GM21447 (cell line): ENCODE results near the gene MAGI2.

Experiments
- ATAC-seq: cut with Tn5 transposase; IDR thresholded peaks from one replicate; pipeline ENCODE4 v1.9.1; 2021; ENCODE audit not compliant: unreplicated experiment

MAGI2 gene

DNA sequence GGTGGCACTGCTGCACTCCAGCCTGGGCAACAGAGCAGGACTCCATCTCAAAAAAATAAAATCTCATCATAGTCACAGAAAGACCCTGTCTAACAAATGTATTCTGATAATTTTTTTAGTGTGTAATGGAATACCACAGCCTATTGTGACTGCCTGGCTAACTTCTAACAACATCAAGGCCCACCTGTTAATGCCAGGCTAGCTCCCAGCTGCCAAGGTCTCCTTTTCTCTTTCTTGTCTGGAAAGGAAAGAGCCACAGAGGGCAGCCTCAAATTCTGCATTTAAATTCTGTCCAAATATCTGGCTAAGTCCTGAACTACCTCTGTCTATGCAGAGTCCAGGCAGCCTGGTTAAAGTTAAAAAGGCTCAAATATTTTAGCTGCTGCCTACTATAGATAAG lies 700.9 kb downstream of the MAGI2 start:
- ATAC-seq = no peak

DNA sequence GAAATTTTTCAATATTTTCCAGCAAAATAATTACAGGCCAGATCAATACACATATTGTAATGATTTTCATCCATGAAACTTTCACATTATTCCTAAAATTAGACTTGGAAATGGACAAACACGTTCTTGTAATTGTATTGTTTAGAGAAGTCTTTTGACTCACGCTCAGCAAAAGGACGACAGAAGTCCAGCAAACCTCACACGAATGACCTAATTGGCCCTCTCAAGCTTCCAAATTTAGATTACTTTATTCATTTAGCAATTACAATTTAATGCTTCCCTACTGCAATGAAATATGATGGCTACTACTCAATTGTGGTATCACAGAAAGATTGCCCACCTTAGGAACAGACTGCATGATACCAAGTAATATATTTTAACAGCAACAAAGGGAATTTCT lies 702.2 kb downstream of the MAGI2 start:
- no peak for ATAC-seq

DNA sequence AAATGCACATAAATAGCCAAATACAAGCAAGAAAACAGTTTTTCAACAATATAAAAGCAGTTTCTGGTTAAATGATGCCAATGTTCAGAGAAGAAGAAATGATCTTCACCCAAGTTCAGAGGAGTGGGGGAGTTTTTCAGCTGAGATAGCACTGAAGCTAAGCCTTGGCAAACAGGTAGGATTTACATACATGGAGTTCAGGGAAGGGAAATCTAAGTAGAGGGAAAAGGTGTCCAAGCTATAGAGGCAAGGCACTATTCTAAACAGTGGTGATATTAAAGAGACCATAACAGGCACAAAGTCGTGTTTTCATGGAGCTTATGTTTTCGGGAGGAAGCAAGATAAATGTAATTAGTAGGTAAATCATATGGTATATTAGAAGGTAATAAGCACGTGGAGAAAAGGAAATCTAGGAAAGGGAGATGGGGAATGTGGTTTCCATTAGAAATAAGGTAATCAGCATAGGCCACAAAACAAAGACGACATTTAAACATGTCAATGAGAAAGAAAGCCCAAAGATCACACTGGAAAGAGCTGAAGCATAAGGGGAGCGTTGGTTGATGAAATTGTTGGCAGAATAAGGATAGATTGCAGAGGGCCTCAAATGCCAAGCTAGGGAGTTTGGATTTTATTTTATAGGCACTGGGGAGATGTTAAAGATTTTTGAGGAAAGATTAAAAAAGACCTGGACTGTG lies 704.3 kb downstream of the MAGI2 start:
- ATAC-seq = no peak

DNA sequence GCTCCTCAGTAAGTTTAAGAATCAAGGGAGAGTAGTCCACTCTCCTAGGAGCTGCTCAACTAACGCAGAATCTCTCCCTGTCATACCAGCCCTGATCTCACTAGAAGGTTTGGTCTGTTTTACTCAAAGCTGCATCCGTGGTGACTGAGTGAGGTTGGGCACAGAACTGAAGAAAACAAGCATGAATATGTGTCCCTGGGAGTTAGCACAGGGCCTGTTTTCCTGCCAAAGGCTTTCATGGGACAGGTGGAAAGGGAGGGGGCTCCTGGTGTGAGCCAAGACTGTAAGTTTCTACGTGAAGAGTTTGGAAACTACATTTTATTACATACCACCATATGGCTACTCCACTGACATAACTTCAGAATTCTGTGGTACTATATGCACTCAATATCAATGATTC lies 705.9 kb downstream of the MAGI2 start:
- ATAC-seq = no peak

DNA sequence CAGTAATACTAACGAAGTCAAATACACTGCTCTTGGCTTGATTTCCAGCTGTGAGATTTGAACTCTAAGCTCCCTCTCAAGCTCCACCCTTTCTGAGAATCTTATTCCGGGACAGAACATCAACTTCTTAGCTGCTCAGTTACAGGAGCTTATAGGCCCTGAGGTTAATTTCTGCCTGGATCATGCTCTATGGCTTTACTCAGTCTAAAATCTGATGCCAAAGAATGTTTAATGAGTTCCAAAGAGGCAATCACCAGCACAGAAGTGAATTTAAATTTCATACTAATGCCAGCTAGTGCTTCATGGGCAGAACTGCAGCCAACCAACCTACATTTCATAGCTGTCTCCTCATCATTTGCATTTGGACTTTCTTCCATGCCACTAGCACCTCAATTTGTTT lies 707.2 kb downstream of the MAGI2 start:
- no peak for ATAC-seq

DNA sequence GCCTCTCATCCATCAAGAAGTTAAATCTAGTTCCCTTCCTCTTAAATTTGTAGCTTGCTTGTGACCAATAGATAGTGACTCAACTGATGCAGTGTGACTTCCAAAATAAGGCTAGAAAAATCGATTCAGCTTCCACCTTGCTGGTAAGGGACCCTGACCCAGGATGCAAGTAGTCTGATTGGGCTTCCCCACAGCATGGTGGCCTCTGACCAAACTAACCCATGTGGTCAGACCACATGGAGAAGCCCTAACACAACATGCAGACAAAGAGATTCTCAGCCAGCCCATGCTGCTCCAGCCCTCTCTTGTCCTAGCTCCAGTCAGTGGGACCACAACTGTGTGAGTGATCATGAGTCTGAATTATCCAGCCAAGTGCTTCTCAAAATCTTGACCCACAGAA lies 710.8 kb downstream of the MAGI2 start:
- no peak for ATAC-seq

DNA sequence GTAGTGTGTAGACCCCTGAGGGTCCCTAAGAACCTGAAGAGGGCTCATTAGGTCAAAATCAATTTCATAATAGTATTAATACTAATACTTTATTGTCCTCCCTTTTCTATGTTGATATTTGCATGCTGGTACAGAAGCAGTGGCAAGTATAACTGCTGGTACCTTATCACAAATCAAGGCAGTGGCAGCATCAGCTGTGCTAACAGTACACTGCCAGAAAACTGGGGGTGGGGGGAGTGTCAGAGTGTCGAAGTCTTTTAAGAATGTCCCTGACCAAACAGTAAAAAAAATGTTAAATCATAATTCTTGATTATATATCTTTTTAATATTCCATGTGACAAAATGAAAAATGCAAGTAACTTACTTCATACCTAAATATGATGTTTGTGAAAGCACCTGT lies 716.9 kb downstream of the MAGI2 start:
- ATAC-seq = no peak

DNA sequence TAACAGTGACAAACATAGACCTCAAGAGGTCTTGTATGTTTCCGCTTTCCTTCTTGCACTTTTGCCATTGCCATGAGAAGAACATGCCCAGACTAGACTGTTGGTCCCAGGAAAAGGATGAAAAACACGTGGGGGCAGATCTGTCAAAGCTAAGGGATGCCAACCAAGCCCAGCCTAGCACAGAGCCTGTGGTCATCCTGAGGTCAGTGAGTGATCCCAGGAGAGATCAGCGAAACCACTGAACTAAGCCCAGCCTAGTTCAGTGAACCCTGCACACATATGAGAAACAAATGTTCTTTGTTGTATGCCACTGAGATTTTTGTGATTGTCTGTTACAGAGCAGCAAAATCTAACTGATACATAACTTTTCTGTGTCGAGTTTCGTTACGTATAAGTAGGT lies 718.8 kb downstream of the MAGI2 start:
- ATAC-seq = no peak

DNA sequence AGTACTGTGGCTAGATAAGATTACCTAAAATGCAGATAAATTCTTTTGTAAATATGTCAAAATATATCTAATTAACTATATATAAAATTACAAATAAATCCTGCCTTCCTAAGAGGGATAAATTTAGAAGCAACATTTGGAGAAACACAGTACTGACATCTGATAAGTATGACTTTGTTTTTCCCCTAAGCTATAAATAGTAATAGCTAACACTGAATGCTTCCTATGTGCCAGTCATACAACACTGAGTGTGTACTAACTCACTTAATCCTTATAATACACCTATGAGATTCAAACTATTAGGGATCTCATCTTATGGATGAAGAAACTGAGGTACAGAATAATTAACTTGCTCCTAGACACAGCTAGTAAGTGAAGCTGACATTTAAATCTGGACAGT lies 733.4 kb downstream of the MAGI2 start:
- no peak for ATAC-seq

DNA sequence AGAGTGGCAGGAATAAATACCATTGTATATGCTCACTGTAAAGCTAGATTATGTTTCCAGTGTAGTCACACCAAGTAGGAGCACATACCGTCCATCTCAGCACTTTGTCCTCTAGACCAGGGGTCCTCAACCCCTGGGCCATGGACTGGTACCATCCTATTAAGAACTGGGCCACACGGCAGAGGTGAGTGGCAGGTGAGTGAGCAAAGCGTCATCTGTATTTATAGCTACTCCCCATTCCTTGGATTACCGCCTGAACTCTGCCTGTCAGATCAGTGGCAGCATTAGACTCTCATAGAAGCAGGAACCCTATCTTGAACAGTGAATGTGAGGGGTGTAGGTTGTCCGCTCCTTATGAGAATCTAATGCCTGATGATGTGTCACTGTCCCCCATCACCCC lies 735.3 kb downstream of the MAGI2 start:
- ATAC-seq = no peak

DNA sequence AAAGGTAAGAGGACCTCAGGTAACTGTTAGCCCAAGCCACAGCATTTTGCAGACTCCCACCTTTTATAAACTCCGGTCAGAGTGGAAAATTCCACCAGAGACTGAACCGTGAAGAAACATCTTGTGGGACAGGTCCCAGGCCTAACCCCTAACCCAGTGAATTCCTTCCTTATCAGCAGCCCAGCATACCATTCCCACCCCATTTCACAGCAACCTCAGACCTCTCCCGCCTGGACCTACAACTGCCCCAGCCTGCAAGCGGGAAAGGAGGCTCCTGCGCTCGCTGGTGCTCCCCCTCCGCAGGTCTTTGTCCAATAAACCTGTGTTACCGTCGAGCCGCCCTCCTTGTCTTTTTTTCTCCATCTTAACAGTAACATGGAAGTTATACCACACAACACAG lies 736.6 kb downstream of the MAGI2 start:
- ATAC-seq = no peak

DNA sequence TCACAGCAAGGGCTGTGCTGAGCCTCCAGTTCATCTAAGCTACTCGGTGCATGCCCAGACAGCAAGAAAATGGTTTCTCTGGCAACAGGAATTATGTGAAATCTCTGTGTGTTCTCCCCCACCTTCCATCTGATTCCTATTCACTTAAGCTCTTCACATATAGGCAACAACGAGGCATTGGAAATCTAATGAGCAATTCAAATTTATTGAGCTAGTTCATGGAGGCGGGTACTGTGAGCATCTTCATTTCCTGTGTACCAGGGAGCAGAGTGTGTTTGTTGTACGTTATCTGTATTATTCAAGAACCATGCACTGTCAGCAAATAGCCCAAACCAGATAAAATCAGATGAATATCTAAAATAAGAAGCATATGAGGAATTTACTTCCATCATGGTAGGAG lies 739.1 kb downstream of the MAGI2 start:
- no peak for ATAC-seq

DNA sequence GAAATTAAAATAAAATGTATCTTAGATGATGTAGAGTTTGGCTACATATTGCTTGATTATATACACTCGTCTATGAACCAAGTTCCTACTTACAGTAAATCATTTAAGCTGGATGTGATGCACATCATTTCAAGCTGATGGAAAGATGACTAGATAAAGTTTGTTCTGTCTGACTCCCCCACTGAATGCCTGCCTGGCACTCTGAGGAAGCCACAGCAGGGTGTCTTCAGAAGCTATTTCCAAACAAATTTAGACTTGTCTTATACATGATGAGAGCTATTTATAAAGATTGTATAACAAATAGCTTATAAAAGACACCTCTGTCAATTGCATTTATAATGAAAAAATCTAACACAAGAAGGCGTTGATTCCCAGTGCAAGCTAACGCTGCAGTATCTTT lies 741.4 kb downstream of the MAGI2 start:
- ATAC-seq = no peak

DNA sequence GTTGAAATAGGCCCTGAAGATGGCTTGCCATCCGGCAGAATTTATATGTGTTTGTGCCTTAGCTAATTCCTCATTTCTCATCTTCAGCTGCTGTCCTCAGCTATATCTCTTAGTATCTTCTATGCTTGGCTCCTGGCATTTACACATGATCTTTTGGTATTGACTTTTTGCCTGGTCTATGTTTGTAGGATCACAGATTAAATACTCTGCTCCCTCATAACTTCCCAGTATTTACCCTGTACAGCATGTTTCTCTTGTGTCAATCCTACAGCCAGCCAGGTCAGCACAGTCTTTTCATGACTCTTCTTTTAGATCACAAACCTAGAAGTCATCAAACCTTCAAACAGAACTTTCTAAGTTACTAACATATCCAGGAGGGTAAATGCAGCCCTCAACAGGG lies 743.8 kb downstream of the MAGI2 start:
- ATAC-seq = no peak

DNA sequence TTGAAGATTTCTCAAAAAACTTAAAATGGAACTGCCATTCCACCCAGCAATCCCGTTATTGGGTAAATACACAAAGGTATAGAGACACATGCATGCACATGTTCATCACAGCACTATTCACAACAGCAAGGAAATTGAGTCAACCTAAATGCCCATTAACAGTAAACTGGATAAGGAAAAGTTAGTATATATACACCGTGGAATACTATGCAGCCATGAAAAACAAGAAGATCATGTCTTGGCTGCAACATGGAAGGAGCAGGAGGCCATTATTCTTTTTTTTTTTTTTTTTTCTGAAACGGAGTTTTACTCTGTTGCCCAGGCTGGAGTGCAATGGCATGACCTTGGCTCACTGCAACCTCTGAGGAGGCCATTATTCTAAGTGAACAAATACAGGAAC lies 749.0 kb downstream of the MAGI2 start:
- no peak for ATAC-seq

DNA sequence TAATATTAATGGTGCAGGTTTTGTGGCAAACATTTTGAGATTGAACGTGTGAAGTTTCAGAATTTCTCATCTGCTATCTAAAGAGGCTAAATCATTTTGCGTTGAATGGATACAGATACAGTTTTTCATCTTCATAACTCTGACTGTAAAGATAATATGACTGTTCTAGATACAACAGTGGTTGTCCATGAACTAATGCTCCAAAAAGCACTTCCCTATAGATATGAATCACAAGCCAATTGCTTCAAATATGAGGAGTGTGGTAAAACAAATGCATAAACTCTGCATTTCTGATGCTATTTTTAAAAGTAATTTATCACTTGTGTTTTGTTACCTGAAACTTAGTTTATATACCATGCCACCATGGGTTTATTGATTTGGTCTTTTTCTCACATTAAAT lies 750.1 kb downstream of the MAGI2 start:
- ATAC-seq = no peak

DNA sequence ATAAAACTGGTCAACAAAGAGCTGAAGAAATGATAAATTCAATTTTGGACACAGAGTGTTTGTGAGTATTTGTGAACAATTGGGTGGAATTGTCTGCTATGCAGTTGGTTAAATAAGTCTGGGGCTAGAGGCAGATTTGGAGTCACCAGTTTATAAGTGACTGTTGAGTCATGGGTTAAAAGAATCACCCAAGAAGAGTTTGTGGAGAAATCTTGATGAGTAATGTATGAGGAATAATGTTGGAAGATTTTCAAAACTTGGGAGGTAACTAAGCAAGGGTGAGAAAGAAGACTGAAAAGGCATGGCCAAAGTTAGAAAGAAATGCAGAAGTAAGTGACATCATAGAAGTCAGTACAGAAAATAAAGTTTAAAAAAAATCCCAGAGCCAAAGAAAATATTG lies 750.7 kb downstream of the MAGI2 start:
- no peak for ATAC-seq

DNA sequence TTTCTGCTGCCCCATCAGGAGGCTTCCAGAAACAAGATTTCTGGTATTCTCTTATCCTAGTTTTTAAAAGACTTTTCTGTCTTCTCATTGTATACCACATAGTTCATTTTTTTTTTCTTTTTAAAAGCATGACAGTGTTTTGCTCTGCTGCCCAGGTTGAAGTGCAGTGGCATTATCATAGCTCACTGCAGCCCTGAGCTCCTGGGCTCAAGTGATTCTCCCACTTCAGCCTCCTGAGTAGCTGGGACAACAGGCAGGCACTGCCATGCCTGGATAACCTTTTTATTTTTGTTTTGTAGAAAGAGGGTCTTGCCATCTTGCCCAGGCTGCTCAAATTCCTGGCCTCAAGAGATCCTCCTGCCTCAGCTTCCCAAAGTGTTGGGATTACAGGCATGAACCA lies 757.6 kb downstream of the MAGI2 start:
- ATAC-seq = no peak

DNA sequence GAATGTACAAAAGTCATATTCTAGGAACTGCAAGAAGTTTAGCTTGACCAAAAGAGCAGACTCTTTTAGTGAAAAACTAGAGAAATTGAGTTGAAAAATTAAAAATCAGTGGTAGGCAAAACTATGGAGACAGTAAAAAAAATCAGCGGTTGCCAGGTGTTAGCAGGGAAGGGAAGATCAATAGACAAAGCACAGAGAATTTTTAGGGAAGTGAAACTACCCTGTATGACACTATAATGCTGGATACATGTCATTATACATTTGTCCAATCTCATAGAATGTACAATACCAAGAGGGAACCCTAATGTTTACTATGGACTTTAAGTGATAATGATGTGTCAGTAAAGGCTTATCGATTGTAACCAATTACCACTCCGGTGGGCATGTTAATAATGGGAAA lies 761.9 kb downstream of the MAGI2 start:
- no peak for ATAC-seq

DNA sequence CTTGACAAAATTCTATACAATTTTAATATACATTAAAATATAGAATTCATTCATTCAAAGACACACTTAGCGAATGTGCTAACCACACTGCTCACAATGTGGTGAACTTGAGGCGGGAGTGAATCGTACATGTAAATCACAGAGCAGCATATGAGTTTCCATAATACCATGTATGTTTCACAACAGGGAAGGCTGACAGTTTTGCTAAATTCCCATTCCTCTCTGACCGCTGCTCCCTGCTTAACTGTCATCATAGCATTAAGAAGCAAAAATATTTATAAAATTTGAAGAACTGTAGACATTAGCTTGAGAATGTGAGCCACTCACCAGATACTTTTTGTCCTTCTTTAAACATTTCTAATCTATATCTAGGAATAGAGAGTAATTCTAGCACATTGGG lies 763.3 kb downstream of the MAGI2 start:
- ATAC-seq = no peak

DNA sequence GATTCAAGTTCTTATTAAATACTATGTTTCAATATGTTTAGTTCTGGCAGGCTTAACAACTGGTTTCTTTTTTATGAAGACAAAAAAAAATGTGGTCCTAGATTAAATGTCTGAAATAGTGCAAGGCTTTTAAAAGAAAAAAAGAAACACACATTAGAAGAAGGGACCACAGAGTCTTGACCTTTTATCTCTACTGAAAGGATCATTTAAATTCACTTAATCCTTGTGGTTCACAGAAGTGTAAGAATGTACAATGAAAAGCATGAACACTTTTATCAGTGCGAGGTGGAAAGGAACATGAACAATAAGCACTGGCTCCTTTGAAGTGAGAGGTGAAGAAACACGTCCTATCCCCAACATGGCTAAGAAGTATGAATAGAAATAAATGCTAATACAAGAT lies 765.1 kb downstream of the MAGI2 start:
- no peak for ATAC-seq

DNA sequence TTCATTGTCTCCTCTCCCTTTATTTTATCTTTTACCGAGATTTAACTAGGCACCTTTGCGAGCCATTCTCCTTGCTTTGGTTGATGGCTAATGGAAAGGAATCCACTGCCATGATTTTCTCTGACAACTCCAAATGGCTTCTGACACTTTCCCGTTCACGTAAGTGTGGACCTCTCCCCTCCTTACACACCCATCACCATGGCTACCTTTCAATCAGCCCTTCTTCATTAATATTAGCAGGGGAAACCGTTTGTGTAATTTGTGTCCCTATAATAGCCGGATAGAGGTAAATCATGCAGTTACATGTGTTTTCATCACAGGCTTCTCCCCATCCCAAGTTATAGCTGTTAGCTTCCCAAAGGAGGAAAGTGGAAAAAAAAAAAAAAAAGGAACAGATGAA lies 767.3 kb downstream of the MAGI2 start:
- ATAC-seq = no peak

DNA sequence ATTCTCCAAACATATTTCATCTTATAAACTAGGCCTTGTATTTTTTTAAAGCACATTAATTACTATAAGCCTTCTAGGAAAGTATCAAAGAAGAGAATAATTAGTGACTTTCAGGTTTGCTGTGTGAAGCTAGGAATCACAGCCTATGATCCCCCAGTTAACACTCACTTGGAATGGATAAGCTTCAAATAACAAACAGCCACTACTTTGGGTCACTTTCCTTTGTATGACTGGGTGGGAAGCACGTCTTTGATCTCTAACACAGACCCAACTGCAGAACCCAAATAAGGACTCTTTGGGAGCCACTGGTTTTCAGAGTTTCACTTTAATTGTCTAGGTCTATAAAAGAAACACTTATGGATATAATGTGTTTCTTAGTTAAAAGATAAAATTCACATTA lies 769.3 kb downstream of the MAGI2 start:
- ATAC-seq = no peak

DNA sequence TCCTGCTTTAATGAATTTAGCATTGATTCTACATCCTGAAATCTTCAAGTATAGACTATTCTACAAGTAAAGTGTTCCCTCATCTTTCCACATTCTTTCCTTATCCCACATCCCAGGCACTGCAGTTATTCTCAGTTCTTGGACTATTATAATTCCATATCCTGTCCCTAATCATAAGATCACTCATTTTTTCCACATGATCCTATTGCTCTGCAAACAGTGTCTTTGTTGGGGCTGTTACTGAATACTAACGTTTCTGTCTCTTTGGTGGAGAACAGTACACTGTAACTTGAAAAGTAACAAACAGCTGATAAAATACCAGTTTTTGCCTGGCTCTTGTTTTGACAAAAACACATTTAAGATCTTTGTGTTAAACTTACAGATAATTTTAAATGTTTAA lies 769.9 kb downstream of the MAGI2 start:
- ATAC-seq = no peak
